HFFc6 (cell line): ENCODE measurements around the gene GPR3. TPM values are rescaled to one million over a fixed set of nuclear protein-coding genes. Genes with fewer than 3 reads are reported as not detected.
A peak's percentile ranks its signal among the peaks of the same experiment; 100 is the strongest.
"Not testable (repeated sequence)": the region's sequence is repeated elsewhere in the genome, so short reads cannot be mapped to it uniquely, and the experiment has no call there.

Experiments
- DNase-seq: peaks from one replicate; pipeline ENCODE4 v3.0.0-alpha.2; 2018
- H3K27ac Mint-ChIP-seq: 2 replicates; pipeline ENCODE4 v1.8.0; 2020; ENCODE audit warnings: mild to moderate bottlenecking, mixed read lengths
- H3K27me3 Mint-ChIP-seq: 2 replicates; pipeline ENCODE4 v1.8.0; 2021; ENCODE audit warnings: mild to moderate bottlenecking, moderate library complexity, mixed read lengths; ENCODE audit not compliant: insufficient read depth
- H3K36me3 Mint-ChIP-seq: 2 replicates; pipeline ENCODE4 v1.8.0; 2021; ENCODE audit warnings: low read depth, mixed read lengths
- H3K4me1 Mint-ChIP-seq: 2 replicates; pipeline ENCODE4 v1.8.0; 2020; ENCODE audit warnings: low read depth, mixed read lengths
- H3K4me3 Mint-ChIP-seq: 2 replicates; pipeline ENCODE4 v1.8.0; 2020; ENCODE audit warnings: mild to moderate bottlenecking, moderate library complexity, mixed read lengths
- H3K9me3 Mint-ChIP-seq: 2 replicates; pipeline ENCODE4 v1.8.0; 2020; ENCODE audit warnings: mild to moderate bottlenecking, mixed read lengths
- CTCF ChIP-seq: fragments of 200-600 bp; sonication (generic); IDR thresholded peaks from 2 replicates; pipeline ENCODE4 v1.5.0; 2021; ENCODE audit warnings: antibody characterized with exemption, mild to moderate bottlenecking
- total RNA-seq, 6 experiments: library from RNA; stranded (reverse); fragmentation: NEBNext Ultra II Directional; extraction: Animal tissue kit (Norgen Biotek cat#: 25700); gene quantifications; 2 replicates in 1 of 6; 3 replicates in 5 of 6; pipeline ENCODE4 v1.2.3, GENCODE V29; 2021

GPR3 gene
- total RNA-seq, 6 experiments from 2014 or later = 2.3 to 3.3 (median 2.9) TPM

GRCh38 chr1:27402349-27402754 lies 9.9 kb downstream of the GPR3 start:
- H3K36me3 Mint-ChIP-seq = peaks cover 3% of the 10 kb centered on the region; the same call in 1 of the 2 replicates
- no peaks in the 10 kb centered on the region for H3K9me3 Mint-ChIP-seq
- peak; percentile 75 for TF ChIP-seq CTCF
- H3K27me3 Mint-ChIP-seq = peaks cover 5% of the 10 kb centered on the region
- H3K27ac Mint-ChIP-seq = peak overlapping the region; percentile 80
- H3K4me3 Mint-ChIP-seq = no peak overlapping the region
- peak; percentile 64 for DNase-seq
- peaks cover 31% of the 10 kb centered on the region for H3K4me1 Mint-ChIP-seq

- peak; percentile 13 for DNase-seq
- Mint-ChIP-seq H3K4me3 (peak overlapping the region; percentile 46; the same call in 1 of the 2 replicates), H3K27ac (peak overlapping the region; percentile 80), H3K36me3 (peaks cover 11% of the 10 kb centered on the region), H3K27me3 (peaks cover 5% of the 10 kb centered on the region), H3K9me3 (no peaks in the 10 kb centered on the region), H3K4me1 (peaks cover 35% of the 10 kb centered on the region)
- no peak for TF ChIP-seq CTCF
Observed at GRCh38 chr1:27403065-27403726, 10.8 kb downstream of the GPR3 start.

DNA sequence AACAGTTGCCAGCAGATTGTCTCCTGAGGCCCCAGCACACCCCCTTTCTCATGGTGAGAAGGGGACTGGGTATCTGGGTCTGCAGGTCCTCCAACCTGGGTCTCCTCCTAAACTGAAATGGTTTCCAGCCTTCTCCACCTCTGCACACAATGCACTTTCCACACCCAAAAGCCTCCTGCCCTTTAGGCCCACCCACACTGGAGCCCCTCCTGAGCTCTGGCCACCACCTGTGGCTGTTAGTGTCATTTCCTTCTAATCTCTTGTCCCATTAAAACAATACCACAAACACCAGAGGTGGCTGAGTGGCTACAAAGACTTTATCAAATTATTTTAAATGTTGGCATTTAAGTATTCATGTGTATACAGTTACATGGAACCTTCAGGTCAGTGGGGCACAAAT lies 11.5 kb downstream of the GPR3 start:
- peak overlapping the region; percentile 35 for H3K27ac Mint-ChIP-seq
- DNase-seq = no peak
- H3K4me3 Mint-ChIP-seq = peak overlapping the region; percentile 46; the same call in 1 of the 2 replicates
- H3K9me3 Mint-ChIP-seq = no peaks in the 10 kb centered on the region
- H3K27me3 Mint-ChIP-seq = peaks cover 3% of the 10 kb centered on the region
- H3K4me1 Mint-ChIP-seq = peaks cover 38% of the 10 kb centered on the region
- H3K36me3 Mint-ChIP-seq = peaks cover 14% of the 10 kb centered on the region
- TF ChIP-seq CTCF = no peak

GRCh38 chr1:27405074-27405473 lies 12.7 kb downstream of the GPR3 start:
- DNase-seq = no peak
- peaks cover 14% of the 10 kb centered on the region for H3K36me3 Mint-ChIP-seq
- H3K27ac Mint-ChIP-seq = no peak overlapping the region
- no peak overlapping the region for H3K4me3 Mint-ChIP-seq
- peaks cover 38% of the 10 kb centered on the region for H3K4me1 Mint-ChIP-seq
- H3K27me3 Mint-ChIP-seq = peaks cover 1% of the 10 kb centered on the region
- TF ChIP-seq CTCF = no peak
- no peaks in the 10 kb centered on the region for H3K9me3 Mint-ChIP-seq

DNA sequence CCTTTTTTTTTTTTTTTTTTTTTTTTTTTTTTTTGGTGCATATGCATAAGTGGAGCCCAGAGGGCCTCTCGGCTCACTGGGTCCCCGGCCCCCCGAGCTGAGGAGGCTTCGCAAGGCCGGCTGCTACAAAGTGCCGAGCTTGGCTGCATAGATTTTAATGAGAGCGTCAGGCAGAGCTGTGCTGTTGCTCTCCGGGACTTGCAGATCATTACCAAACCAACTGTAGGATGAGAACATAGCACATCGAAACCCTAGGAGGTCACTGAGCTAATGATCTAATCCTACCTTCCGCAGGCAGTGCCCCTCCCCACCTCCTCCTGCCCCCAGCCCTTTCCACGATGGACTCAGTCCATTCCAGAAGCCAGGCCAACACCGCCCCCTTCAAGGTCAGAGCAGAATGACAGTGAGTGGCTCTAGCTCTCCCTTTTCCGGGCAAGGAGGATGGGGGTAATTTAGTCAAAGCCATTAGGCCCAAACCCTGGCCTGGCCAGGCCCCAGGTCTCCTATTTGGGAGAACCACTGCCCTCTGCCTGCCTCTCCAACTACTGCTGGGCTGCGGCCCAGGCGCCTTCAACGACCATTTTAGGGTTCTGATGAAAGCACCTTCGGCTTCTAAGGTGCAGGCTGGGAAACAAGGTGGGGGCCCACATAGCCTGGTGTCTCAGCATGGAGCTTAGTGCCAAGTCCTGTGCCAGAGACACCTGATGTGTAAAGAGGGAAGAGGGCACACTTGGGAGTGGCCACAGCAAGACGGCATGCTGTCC lies 13.4 kb downstream of the GPR3 start:
- H3K4me3 Mint-ChIP-seq, DNase-seq, H3K9me3 Mint-ChIP-seq, H3K27me3 Mint-ChIP-seq: not testable (repeated sequence)
- Mint-ChIP-seq H3K36me3 (peaks cover 14% of the 10 kb centered on the region), H3K4me1 (peaks cover 33% of the 10 kb centered on the region), H3K27ac (peak overlapping the region; percentile 21; the same call in 1 of the 2 replicates)

- H3K4me1 Mint-ChIP-seq = peaks cover 33% of the 10 kb centered on the region
- H3K36me3 Mint-ChIP-seq = peaks cover 16% of the 10 kb centered on the region
- H3K27ac Mint-ChIP-seq = peak overlapping the region; percentile 21; the same call in 1 of the 2 replicates
- DNase-seq = no peak
- H3K4me3 Mint-ChIP-seq = no peak overlapping the region
- H3K9me3 Mint-ChIP-seq = no peaks in the 10 kb centered on the region
- TF ChIP-seq CTCF = no peak
- H3K27me3 Mint-ChIP-seq = peaks cover 1% of the 10 kb centered on the region
Observed at GRCh38 chr1:27406362-27406680, 13.9 kb downstream of the GPR3 start.

DNA sequence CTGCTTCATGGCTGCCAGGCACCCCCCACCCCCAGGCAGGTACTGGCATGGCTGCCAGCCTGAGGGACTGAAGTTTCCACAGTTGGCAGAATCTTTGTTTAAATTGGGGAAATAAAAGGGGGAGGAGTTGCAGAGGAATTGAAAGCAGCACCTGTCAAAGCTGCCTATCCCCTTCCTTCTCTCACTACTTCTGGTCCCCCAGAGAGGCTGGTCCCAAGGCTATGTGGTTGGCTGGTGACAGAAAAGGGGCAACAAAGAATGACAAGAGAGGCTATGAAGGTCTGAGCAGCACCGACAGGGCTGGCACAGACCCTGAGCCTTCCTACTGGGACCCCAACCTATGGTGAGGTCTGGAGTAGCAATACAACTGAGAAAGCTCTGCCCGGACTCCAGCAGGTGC lies 14.4 kb downstream of the GPR3 start:
- H3K27ac Mint-ChIP-seq, H3K4me3 Mint-ChIP-seq, H3K9me3 Mint-ChIP-seq, DNase-seq, H3K27me3 Mint-ChIP-seq: not testable (repeated sequence)
- Mint-ChIP-seq H3K36me3 (peaks cover 18% of the 10 kb centered on the region), H3K4me1 (peaks cover 33% of the 10 kb centered on the region)
